Transverse colon (tissue), 4 donors: ENCODE data around the gene DPAGT1.

ENCODE experiments used
- POLR2A ChIP-seq: fragments of 450-650 bp; IDR thresholded peaks from one replicate; pipeline ENCODE4 v1.6.1; 2016; ENCODE audit warnings: antibody characterized with exemption, mild to moderate bottlenecking, moderate library complexity
- POLR2AphosphoS5 ChIP-seq, 3 donors: sonication (generic); formaldehyde crosslinking; IDR thresholded peaks; one replicate each; pipeline ENCODE4 v1.6.1; 2016; ENCODE audit warnings: antibody characterized with exemption in 3 of 3
- TF ChIP-seq, protein P1 (sequence below), 5 experiments: fragments of 200-600 bp in 3 of 5; fragments of 450-650 bp in 2 of 5; sonication (generic) in 3 of 5; IDR thresholded peaks; 1 replicate in 2 of 5; 2 replicates in 3 of 5; pipeline ENCODE4 v1.5.1; 2016 to 2017; ENCODE audit warnings: antibody characterized with exemption in 5 of 5, inconsistent platforms in 3 of 5, mild to moderate bottlenecking in 2 of 5, moderate library complexity in 1 of 5

DNA sequence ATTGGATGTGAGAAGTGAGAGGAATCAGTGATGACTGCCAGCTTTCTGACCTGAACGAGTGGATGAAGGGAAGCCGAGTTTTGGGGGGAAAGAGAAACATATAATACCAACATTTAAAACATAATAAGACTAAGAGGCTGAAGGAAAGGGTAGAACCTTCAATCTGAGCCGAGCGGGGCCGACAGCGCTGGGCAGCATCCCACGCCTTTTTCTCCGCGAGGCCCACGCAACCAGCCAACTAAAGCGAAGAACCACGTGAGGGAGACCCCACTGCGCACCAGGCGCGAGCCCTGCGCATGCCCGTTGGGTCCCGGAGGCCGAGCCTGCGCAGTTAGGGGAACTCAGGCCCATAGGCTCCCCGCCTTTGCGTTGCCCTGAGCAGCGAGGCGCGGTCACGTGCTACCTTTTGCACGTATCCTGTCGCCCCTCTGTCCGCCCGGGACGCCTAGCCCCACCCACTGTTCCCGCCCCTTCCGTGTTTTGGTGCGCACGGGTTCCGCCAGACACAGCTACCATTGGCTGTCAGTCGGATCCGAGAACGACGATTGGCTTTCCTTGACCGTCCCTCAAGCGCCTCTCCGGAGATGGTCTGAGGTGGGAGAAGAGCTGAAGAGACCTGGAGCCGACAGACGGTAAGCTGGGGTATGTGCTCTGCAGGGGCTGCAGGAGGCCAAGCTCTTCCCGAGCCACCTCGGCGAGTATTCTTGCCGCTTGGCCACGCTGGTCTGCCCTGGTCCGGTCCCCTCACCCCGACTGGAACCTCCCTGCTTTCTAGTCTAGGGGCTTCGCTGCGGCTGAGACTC, 19.6 kb upstream of the DPAGT1 start, which contains the start of gene HINFP:
- TF ChIP-seq, protein P1, sequence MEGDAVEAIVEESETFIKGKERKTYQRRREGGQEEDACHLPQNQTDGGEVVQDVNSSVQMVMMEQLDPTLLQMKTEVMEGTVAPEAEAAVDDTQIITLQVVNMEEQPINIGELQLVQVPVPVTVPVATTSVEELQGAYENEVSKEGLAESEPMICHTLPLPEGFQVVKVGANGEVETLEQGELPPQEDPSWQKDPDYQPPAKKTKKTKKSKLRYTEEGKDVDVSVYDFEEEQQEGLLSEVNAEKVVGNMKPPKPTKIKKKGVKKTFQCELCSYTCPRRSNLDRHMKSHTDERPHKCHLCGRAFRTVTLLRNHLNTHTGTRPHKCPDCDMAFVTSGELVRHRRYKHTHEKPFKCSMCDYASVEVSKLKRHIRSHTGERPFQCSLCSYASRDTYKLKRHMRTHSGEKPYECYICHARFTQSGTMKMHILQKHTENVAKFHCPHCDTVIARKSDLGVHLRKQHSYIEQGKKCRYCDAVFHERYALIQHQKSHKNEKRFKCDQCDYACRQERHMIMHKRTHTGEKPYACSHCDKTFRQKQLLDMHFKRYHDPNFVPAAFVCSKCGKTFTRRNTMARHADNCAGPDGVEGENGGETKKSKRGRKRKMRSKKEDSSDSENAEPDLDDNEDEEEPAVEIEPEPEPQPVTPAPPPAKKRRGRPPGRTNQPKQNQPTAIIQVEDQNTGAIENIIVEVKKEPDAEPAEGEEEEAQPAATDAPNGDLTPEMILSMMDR (IDR thresholded peaks at IDR 0.05), result no peak
- TF ChIP-seq POLR2A (peak; percentile 72), POLR2AphosphoS5 (IDR thresholded peaks at IDR 0.05) (peak; percentile 69 to 87 (median 80))
